CD4-positive, alpha-beta T cell (primary cell): ENCODE measurements around the gene PCYOX1L. TPM values are rescaled to one million over a fixed set of nuclear protein-coding genes. Genes with fewer than 3 reads are reported as not detected.
"Not testable (repeated sequence)": the region's sequence is repeated elsewhere in the genome, so short reads cannot be mapped to it uniquely, and the experiment has no call there.

ENCODE experiments used
- ATAC-seq: fragments of 200-7000 bp; cut with Tn5 transposase; one replicate; pipeline ENCODE4 v1.10.0; 2022; ENCODE audit warnings: mild to moderate bottlenecking; ENCODE audit not compliant: poor library complexity
- CTCF ChIA-PET: fragments of 350-600 bp; sonication (Branson Sonifier 250); formaldehyde crosslinking; loops from one replicate; lab custom pipeline; 2021; ENCODE audit warnings: antibody characterized with exemption, inconsistent platforms; lab: Charles Lee
- POLR2A ChIA-PET: fragments of 350-600 bp; sonication (Branson Sonifier 250); formaldehyde crosslinking; loops from one replicate; lab custom pipeline; 2021; ENCODE audit warnings: antibody characterized with exemption, inconsistent platforms; lab: Charles Lee
- DNase-seq, 14 experiments: peaks; one replicate each; pipeline ENCODE4 v3.0.0-alpha.2; 2013 to 2020; ENCODE audit warnings: mixed read lengths in 2 of 14
- H3K27ac ChIP-seq, 2 donors: one replicate each; pipeline versions ENCODE4 v1.5.1 to v1.7.0; 2013; ENCODE audit warnings: low read length in 2 of 2, low read depth in 1 of 2, mild to moderate bottlenecking in 1 of 2
- H3K27me3 ChIP-seq, 2 experiments: 1 replicate in 1 of 2; 2 replicates in 1 of 2; pipeline versions ENCODE4 v1.6.1 to v1.7.0; 2013; ENCODE audit warnings: low read length in 2 of 2, control low read depth in 1 of 2, mild to moderate bottlenecking in 1 of 2, moderate library complexity in 1 of 2; ENCODE audit not compliant: insufficient read depth in 2 of 2, control insufficient read depth in 1 of 2
- H3K36me3 ChIP-seq: one replicate; pipeline ENCODE4 v1.6.1; 2013; ENCODE audit warnings: low read length, control low read depth; ENCODE audit not compliant: insufficient read depth
- H3K4me1 ChIP-seq: one replicate; pipeline ENCODE4 v1.6.1; 2013; ENCODE audit warnings: low read length, control low read depth; ENCODE audit not compliant: insufficient read depth
- H3K4me3 ChIP-seq: one replicate; pipeline ENCODE4 v1.5.1; 2013; ENCODE audit warnings: mild to moderate bottlenecking, low read length, moderate library complexity
- H3K9me3 ChIP-seq, 2 experiments: 1 replicate in 1 of 2; 2 replicates in 1 of 2; pipeline versions ENCODE4 v1.6.1 to v1.7.0; 2013; ENCODE audit warnings: low read length in 2 of 2, mild to moderate bottlenecking in 2 of 2, control low read depth in 1 of 2, moderate library complexity in 1 of 2; ENCODE audit not compliant: control insufficient read depth in 1 of 2, insufficient read depth in 1 of 2
- H3K27ac Mint-ChIP-seq: one replicate; pipeline ENCODE4 v1.8.0; 2020; ENCODE audit warnings: mixed read lengths
- H3K27me3 Mint-ChIP-seq: one replicate; pipeline ENCODE4 v1.8.0; 2021; ENCODE audit warnings: mixed read lengths
- H3K36me3 Mint-ChIP-seq: one replicate; pipeline ENCODE4 v1.8.0; 2021; ENCODE audit warnings: low read depth, mixed read lengths
- H3K4me1 Mint-ChIP-seq: one replicate; pipeline ENCODE4 v1.8.0; 2021; ENCODE audit warnings: low read depth, mixed read lengths
- H3K4me3 Mint-ChIP-seq: one replicate; pipeline ENCODE4 v1.8.0; 2020; ENCODE audit warnings: mild to moderate bottlenecking, mixed read lengths
- H3K9me3 Mint-ChIP-seq: one replicate; pipeline ENCODE4 v1.8.0; 2020; ENCODE audit warnings: mixed read lengths
- CTCF ChIP-seq: fragments of 200-600 bp; IDR thresholded peaks from one replicate; pipeline ENCODE4 v1.8.0; 2022; ENCODE audit warnings: antibody characterized with exemption, mild to moderate bottlenecking
- intact Hi-C, 2 experiments: fragments of 100-400 bp; cut with DNase I in 1 of 2; cut with micrococcal nuclease in 1 of 2; formaldehyde crosslinking; loops; one replicate each; pipeline versions ENCODE4 v1.15.1 to v1.9.0; 2023 to 2025; cut with DNase I, micrococcal nuclease
- total RNA-seq, 174 experiments: library from RNA in 2 of 174; stranded (reverse) in 2 of 174; gene quantifications; one replicate each; pipeline ENCODE4 v1.2.3 and lab custom pipeline; 2021 to 2026

Gene PCYOX1L
- total RNA-seq, 2 experiments from 2014 or later = 22.9 to 24.8 TPM

- Mint-ChIP-seq H3K27ac (no peak overlapping the region), H3K4me3 (no peak overlapping the region), H3K9me3 (no peaks in the 10 kb centered on the region), H3K4me1 (peaks cover 5% of the 10 kb centered on the region), H3K27me3 (no peaks in the 10 kb centered on the region), H3K36me3 (no peaks in the 10 kb centered on the region)
- DNase-seq (no peak), ATAC-seq (no peak)
- Histone ChIP-seq H3K36me3 (no peaks in the 10 kb centered on the region), H3K27ac (no peak overlapping the region), H3K4me3 (no peak overlapping the region), H3K4me1 (no peaks in the 10 kb centered on the region), H3K27me3 (peaks cover 0 to 2% of the 10 kb centered on the region in 2 experiments), H3K9me3 (no peaks in the 10 kb centered on the region)
- intact Hi-C loops = no loop called here
- ChIA-PET POLR2A (no interaction called here), CTCF (no interaction called here)
- no peak for TF ChIP-seq CTCF
These were observed 33.7 kb downstream of the PCYOX1L start for GRCh38 chr5:149391524-149391923.

- DNase-seq = no peak
- TF ChIP-seq CTCF = no peak
- intact Hi-C loops = no loop called here
- Mint-ChIP-seq H3K27me3 (no peaks in the 10 kb centered on the region), H3K4me3 (no peak overlapping the region), H3K36me3 (no peaks in the 10 kb centered on the region), H3K4me1 (peaks cover 5% of the 10 kb centered on the region), H3K27ac (no peak overlapping the region), H3K9me3 (no peaks in the 10 kb centered on the region)
- no peak for ATAC-seq
- Histone ChIP-seq H3K9me3 (no peaks in the 10 kb centered on the region), H3K27ac (no peak overlapping the region), H3K4me1 (no peaks in the 10 kb centered on the region), H3K36me3 (no peaks in the 10 kb centered on the region), H3K4me3 (no peak overlapping the region), H3K27me3 (no peaks in the 10 kb centered on the region)
- ChIA-PET CTCF (no interaction called here), POLR2A (no interaction called here)
These were observed 34.9 kb downstream of the PCYOX1L start for GRCh38 chr5:149392718-149393117.

GRCh38 chr5:149394996-149395395 lies 37.1 kb downstream of the PCYOX1L start:
- H3K4me3 Mint-ChIP-seq, H3K27ac Mint-ChIP-seq, intact Hi-C loops, H3K27me3 ChIP-seq, H3K36me3 ChIP-seq, H3K27me3 Mint-ChIP-seq, DNase-seq, POLR2A ChIA-PET, H3K4me1 Mint-ChIP-seq, H3K36me3 Mint-ChIP-seq, ATAC-seq, H3K27ac ChIP-seq, H3K4me1 ChIP-seq, H3K4me3 ChIP-seq, H3K9me3 Mint-ChIP-seq, H3K9me3 ChIP-seq: not testable (repeated sequence)
- CTCF ChIA-PET = interaction anchor here (1.2 kb wide), 1 partner anchor 13 kb away, joined by 3 read pairs; no protein-coding TSS in a partner anchor

GRCh38 chr5:149397530-149397929 lies 39.7 kb downstream of the PCYOX1L start:
- CTCF ChIA-PET = no interaction called here
- ATAC-seq (no peak), DNase-seq (no peak)
- H3K36me3 ChIP-seq = no peaks in the 10 kb centered on the region
- Mint-ChIP-seq H3K27me3 (no peaks in the 10 kb centered on the region), H3K36me3 (no peaks in the 10 kb centered on the region), H3K4me3 (no peak overlapping the region), H3K27ac (no peak overlapping the region), H3K9me3 (no peaks in the 10 kb centered on the region), H3K4me1 (no peaks in the 10 kb centered on the region)
- H3K27ac ChIP-seq = no peak overlapping the region
- TF ChIP-seq CTCF = no peak
- POLR2A ChIA-PET = no interaction called here
- H3K4me1 ChIP-seq = no peaks in the 10 kb centered on the region
- intact Hi-C loops = no loop called here
- no peak overlapping the region for H3K4me3 ChIP-seq
- no peaks in the 10 kb centered on the region for H3K27me3 ChIP-seq
- no peaks in the 10 kb centered on the region for H3K9me3 ChIP-seq

- H3K27me3 ChIP-seq, H3K27ac ChIP-seq, CTCF ChIA-PET, H3K4me3 Mint-ChIP-seq, H3K36me3 ChIP-seq, POLR2A ChIA-PET, H3K9me3 Mint-ChIP-seq, H3K4me1 ChIP-seq, H3K4me1 Mint-ChIP-seq, H3K27me3 Mint-ChIP-seq, H3K4me3 ChIP-seq, intact Hi-C loops, DNase-seq, ATAC-seq, H3K9me3 ChIP-seq, H3K27ac Mint-ChIP-seq, H3K36me3 Mint-ChIP-seq: not testable (repeated sequence)
These were observed 41.0 kb downstream of the PCYOX1L start for GRCh38 chr5:149398747-149399266.
